H1 (cell line): ENCODE data around the gene ZNF521. TPM values are rescaled to one million over a fixed set of nuclear protein-coding genes. Genes with fewer than 3 reads are reported as not detected.

Source experiments
- CTCF ChIA-PET: fragments of 300-600 bp; sonication (Branson Sonifier 250); formaldehyde crosslinking; loops from one replicate; lab custom pipeline; 2021; ENCODE audit not compliant: partially characterized antibody; lab: Charles Lee
- POLR2A ChIA-PET: fragments of 300-600 bp; sonication (Branson Sonifier 250); formaldehyde crosslinking; loops from one replicate; lab custom pipeline; 2021; ENCODE audit warnings: inconsistent platforms; ENCODE audit not compliant: partially characterized antibody; lab: Charles Lee
- DNase-seq, 2 experiments: peaks; one replicate each; pipeline versions ENCODE4 v3.0.0 to v3.0.0-alpha.2; 2010 to 2022; ENCODE audit warnings: low spot score in 2 of 2, low read depth in 1 of 2, mixed read lengths in 1 of 2
- FAIRE-seq: peaks from 2 replicates; lab custom pipeline; 2011; peaks lifted over from hg19 to GRCh38; lab: Jason Lieb, UNC
- H2AFZ ChIP-seq: 2 replicates; pipeline ENCODE4 v1.8.1; 2012; ENCODE audit warnings: low read length, inconsistent platforms
- H2AK5ac ChIP-seq: 2 replicates; pipeline ENCODE4 v1.6.1; 2013; ENCODE audit warnings: low read depth, low read length
- H2BK120ac ChIP-seq: replicated peaks from 2 replicates; pipeline ENCODE3; 2013; ENCODE audit warnings: low read depth, low read length, inconsistent platforms
- H2BK12ac ChIP-seq: 2 replicates; pipeline ENCODE4 v1.6.1; 2013; ENCODE audit warnings: low read depth, low read length
- H2BK15ac ChIP-seq: 2 replicates; pipeline ENCODE4 v1.6.1; 2013; ENCODE audit warnings: low read length
- H2BK20ac ChIP-seq: 2 replicates; pipeline ENCODE4 v1.6.1; 2013; ENCODE audit warnings: low read length
- H2BK5ac ChIP-seq: 2 replicates; pipeline ENCODE4 v1.6.1; 2013; ENCODE audit warnings: low read depth, low read length
- H3K14ac ChIP-seq: 2 replicates; pipeline ENCODE4 v1.6.1; 2013; ENCODE audit warnings: inconsistent platforms; ENCODE audit not compliant: insufficient read length
- H3K18ac ChIP-seq: 2 replicates; pipeline ENCODE4 v1.6.1; 2013; ENCODE audit warnings: low read length; ENCODE audit errors: extremely low read depth
- H3K23ac ChIP-seq: 2 replicates; pipeline ENCODE4 v1.6.1; 2013; ENCODE audit warnings: inconsistent platforms; ENCODE audit not compliant: insufficient read length
- H3K23me2 ChIP-seq: 2 replicates; pipeline ENCODE4 v1.6.1; 2013; ENCODE audit warnings: low read depth, low read length
- H3K27ac ChIP-seq: 2 replicates; pipeline ENCODE4 v1.6.1; 2011; ENCODE audit warnings: low read depth, low read length, inconsistent platforms
- H3K27me3 ChIP-seq, 4 experiments: replicated peaks in 1 of 4; 1 replicate in 1 of 4; 2 replicates in 3 of 4; pipeline versions ENCODE4 v1.6.1 to v1.8.1; 2011 to 2013; ENCODE audit warnings: low read length in 3 of 4, mild to moderate bottlenecking in 3 of 4, inconsistent platforms in 2 of 4, mixed read lengths in 2 of 4, moderate library complexity in 1 of 4; ENCODE audit not compliant: control insufficient read depth in 3 of 4, insufficient read depth in 3 of 4; ENCODE audit errors: extremely low read depth in 1 of 4
- H3K36me3 ChIP-seq, 4 experiments: 2 replicates each; pipeline versions ENCODE4 v1.6.1 to v1.8.1; 2011 to 2013; ENCODE audit warnings: mild to moderate bottlenecking in 4 of 4, low read length in 3 of 4, moderate library complexity in 2 of 4, control low read depth in 1 of 4, inconsistent platforms in 1 of 4; ENCODE audit not compliant: insufficient read depth in 4 of 4, control insufficient read depth in 2 of 4
- H3K4ac ChIP-seq: replicated peaks from 2 replicates; pipeline ENCODE3; 2013; ENCODE audit warnings: low read length, low read depth, mixed read lengths, inconsistent platforms; ENCODE audit not compliant: insufficient read length
- H3K4me1 ChIP-seq, 4 experiments: replicated peaks in 1 of 4; 1 replicate in 1 of 4; 2 replicates in 3 of 4; pipeline versions ENCODE4 v1.6.1 to v1.8.1; 2011 to 2013; ENCODE audit warnings: low read length in 3 of 4, inconsistent platforms in 2 of 4, mixed read lengths in 1 of 4; ENCODE audit not compliant: insufficient read depth in 4 of 4, control insufficient read depth in 3 of 4
- H3K4me2 ChIP-seq, 2 experiments: 2 replicates each; pipeline versions ENCODE4 v1.6.1 to v1.8.1; 2011 to 2013; ENCODE audit warnings: low read depth in 2 of 2, low read length in 2 of 2, control low read depth in 1 of 2, inconsistent platforms in 1 of 2, mild to moderate bottlenecking in 1 of 2; ENCODE audit not compliant: insufficient read depth in 1 of 2
- H3K4me3 ChIP-seq, 4 experiments: fragments of 200-600, 300-600 bp in 1 of 4; sonication (generic), shearing (Covaris generic), sonication (Bioruptor Twin) in 1 of 4; 2 replicates each; pipeline versions ENCODE4 v1.5.1 to v1.8.1; 2011 to 2016; ENCODE audit warnings: low read length in 4 of 4, low read depth in 3 of 4, control low read depth in 2 of 4, inconsistent platforms in 2 of 4, mild to moderate bottlenecking in 2 of 4, mixed read lengths in 1 of 4, moderate library complexity in 1 of 4; ENCODE audit not compliant: insufficient read depth in 2 of 4; ENCODE audit errors: extremely low read depth in 1 of 4
- H3K56ac ChIP-seq: replicated peaks from 2 replicates; pipeline ENCODE3; 2013; ENCODE audit warnings: low read depth, mild to moderate bottlenecking, mixed read lengths, low read length, inconsistent platforms; ENCODE audit not compliant: insufficient read length
- H3K79me1 ChIP-seq: 2 replicates; pipeline ENCODE4 v1.6.1; 2013; ENCODE audit warnings: low read depth, low read length, control low read depth
- H3K79me2 ChIP-seq, 2 experiments: 2 replicates each; pipeline versions ENCODE4 v1.6.1 to v1.8.1; 2012 to 2013; ENCODE audit warnings: low read length in 2 of 2, mild to moderate bottlenecking in 2 of 2, inconsistent platforms in 1 of 2; ENCODE audit not compliant: insufficient read depth in 2 of 2, control insufficient read depth in 1 of 2
- H3K9ac ChIP-seq, 4 experiments: replicated peaks in 1 of 4; 1 replicate in 1 of 4; 2 replicates in 3 of 4; pipeline versions ENCODE4 v1.6.1 to v1.8.1; 2011 to 2013; ENCODE audit warnings: low read depth in 3 of 4, low read length in 3 of 4, control low read depth in 2 of 4, mild to moderate bottlenecking in 2 of 4, moderate library complexity in 2 of 4, inconsistent platforms in 1 of 4; ENCODE audit errors: extremely low read depth in 1 of 4
- H3K9me3 ChIP-seq, 2 experiments: 2 replicates each; pipeline versions ENCODE4 v1.6.1 to v1.8.1; 2012 to 2013; ENCODE audit warnings: mild to moderate bottlenecking in 2 of 2, moderate library complexity in 2 of 2, control low read depth in 1 of 2, inconsistent platforms in 1 of 2, low read depth in 1 of 2, low read length in 1 of 2, mixed read lengths in 1 of 2; ENCODE audit not compliant: insufficient read depth in 2 of 2
- H4K20me1 ChIP-seq, 2 experiments: replicated peaks in 1 of 2; 2 replicates each; pipeline versions ENCODE3 to v1.8.1; 2011 to 2013; ENCODE audit warnings: inconsistent platforms in 2 of 2, low read length in 2 of 2, mild to moderate bottlenecking in 1 of 2; ENCODE audit not compliant: insufficient read depth in 2 of 2, control insufficient read depth in 1 of 2
- H4K5ac ChIP-seq: 2 replicates; pipeline ENCODE4 v1.6.1; 2013; ENCODE audit warnings: low read length, low read depth, mixed read lengths, inconsistent platforms; ENCODE audit not compliant: insufficient read length
- H4K8ac ChIP-seq: 2 replicates; pipeline ENCODE4 v1.8.0; 2013; ENCODE audit warnings: mild to moderate bottlenecking, moderate library complexity, low read length, inconsistent platforms; ENCODE audit not compliant: insufficient read depth; ENCODE audit errors: extremely low read depth
- H4K91ac ChIP-seq: replicated peaks from 2 replicates; pipeline ENCODE3; 2013; ENCODE audit warnings: low read length, mixed read lengths, inconsistent platforms; ENCODE audit not compliant: insufficient read length
- CBX8 ChIP-seq: fragments of 300-800, 300-1000 bp; sonication (generic); IDR thresholded peaks from 2 replicates; pipeline ENCODE4 v1.7.1; 2016; ENCODE audit warnings: low read depth, low read length, borderline replicate concordance
- CHD2 ChIP-seq: IDR thresholded peaks from 2 replicates; pipeline ENCODE4 v1.6.1; 2012; ENCODE audit warnings: low read length, improper control_type of control experiment
- CTBP2 ChIP-seq: IDR thresholded peaks from 2 replicates; pipeline ENCODE4 v1.7.0; 2011; ENCODE audit warnings: borderline replicate concordance, mild to moderate bottlenecking, moderate library complexity, mixed read lengths, low read length; ENCODE audit not compliant: insufficient read depth, insufficient read length
- JUND ChIP-seq: IDR thresholded peaks from 2 replicates; pipeline ENCODE4 v1.6.1; 2011; ENCODE audit warnings: mild to moderate bottlenecking, improper control_type of control experiment, low read length
- POU5F1 ChIP-seq: IDR thresholded peaks from 2 replicates; pipeline ENCODE4 v1.6.1; 2011; ENCODE audit warnings: low read depth, mild to moderate bottlenecking, low read length, moderate library complexity
- SP2 ChIP-seq: IDR thresholded peaks from 2 replicates; pipeline ENCODE4 v1.6.1; 2012; ENCODE audit warnings: mild to moderate bottlenecking, low read length, inconsistent platforms
- TEAD4 ChIP-seq: IDR thresholded peaks from 2 replicates; pipeline ENCODE4 v1.6.1; 2012; ENCODE audit warnings: low read depth, low read length, inconsistent platforms, mixed read lengths
- polyA plus RNA-seq, 7 experiments: library from polyadenylated mRNA; depleted of rRNA in 3 of 7; stranded (reverse) in 5 of 7; unstranded in 2 of 7; fragments of >200 nt in 5 of 7; fragments of 200-250 nt in 2 of 7; gene quantifications; 1 replicate in 5 of 7; 2 replicates in 1 of 7; 4 replicates in 1 of 7; pipeline versions ENCODE4 v1.2.1 to v1.2.3, GENCODE V29; 2011 to 2013; ENCODE audit warnings: missing spikeins in 2 of 7, mixed read lengths in 2 of 7
- total RNA-seq: library from RNA; stranded (reverse); fragmentation: NEBNext Ultra II Directional; extraction: Animal tissue kit (Norgen Biotek cat#: 25700); gene quantifications from 2 replicates; pipeline ENCODE4 v1.2.1, GENCODE V29; 2021

Gene ZNF521
- total and polyA plus RNA-seq, 2 of the 8 experiments (the other 6 are each of a cell fraction or from before 2014, with no cell fraction given) = 9.5 to 15.8 TPM

GRCh38 chr18:25332002-25332401, 20.0 kb downstream of the ZNF521 start:
- Histone ChIP-seq H3K27ac (no peak overlapping the region), H3K4me3 (no peak overlapping the region), H3K9ac (no peak overlapping the region), H2AK5ac (no peak overlapping the region), H2BK5ac (no peak overlapping the region), H3K4ac (no peak overlapping the region), H3K4me1 (peaks cover 0 to 12% (median 3%) of the 10 kb centered on the region in 4 experiments; a peak in 2 of 7 replicates), H3K56ac (no peak overlapping the region), H4K8ac (no peak overlapping the region), H3K23ac (no peak overlapping the region), H3K23me2 (no peaks in the 10 kb centered on the region), H3K9me3 (no peaks in the 10 kb centered on the region), H3K36me3 (no peaks in the 10 kb centered on the region), H2AFZ (no peak overlapping the region), H4K5ac (no peak overlapping the region), H3K27me3 (no peaks in the 10 kb centered on the region), H2BK15ac (no peak overlapping the region), H3K79me1 (no peaks in the 10 kb centered on the region; the same call in 1 of the 2 replicates), H4K91ac (no peak overlapping the region), H2BK120ac (no peak overlapping the region), H4K20me1 (peaks cover 0 to 4% of the 10 kb centered on the region in 2 experiments), H2BK20ac (no peak overlapping the region), H3K79me2 (peaks cover 0 to 36% of the 10 kb centered on the region in 2 experiments; a peak in 2 of 4 replicates), H2BK12ac (no peak overlapping the region), H3K14ac (no peak overlapping the region), H3K18ac (no peak overlapping the region), H3K4me2 (no peak overlapping the region)
- FAIRE-seq (no peak), DNase-seq (no peak)
- ChIA-PET POLR2A (no interaction called here), CTCF (no interaction called here)
- TF ChIP-seq POU5F1 (no peak), CTBP2 (no peak), JUND (no peak), CBX8 (no peak), TEAD4 (no peak), CHD2 (no peak), SP2 (no peak)
